ENCODE results near the gene CHD5. TPM values are rescaled to one million over a fixed set of nuclear protein-coding genes. Genes with fewer than 3 reads are reported as not detected.

CHD5 gene
- polyA plus RNA-seq, 1 donor (not counting 4 experiments of a cell fraction or from before 2014, with no cell fraction given), result 0.07 TPM

DNA sequence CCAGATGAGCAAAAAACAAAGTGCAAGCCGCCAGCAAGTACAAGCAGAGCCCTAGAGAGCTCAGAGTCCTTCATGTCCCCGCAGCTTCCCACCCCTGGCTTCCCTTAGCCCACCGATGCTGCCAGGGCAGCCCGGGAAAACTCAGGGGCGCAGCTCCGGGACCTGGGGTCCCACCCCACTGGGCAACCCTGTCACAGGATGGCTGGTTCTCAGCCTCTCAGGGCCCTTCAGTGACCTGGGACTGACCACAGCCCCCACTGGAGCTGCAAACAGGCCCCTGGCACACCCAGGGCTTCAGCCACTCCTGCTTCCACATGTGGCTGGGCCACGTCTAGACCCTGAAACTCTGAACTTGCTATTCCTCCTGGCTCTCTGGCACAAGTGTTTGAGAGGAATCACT lies 49.5 kb downstream of the CHD5 start:
- Histone ChIP-seq H3K27me3 (ENCODE audit: control insufficient read depth, extremely low read depth, insufficient read depth, low read length) (peaks cover 18% of the 10 kb centered on the region), H3K79me2 (ENCODE audit: control insufficient read depth, insufficient read depth, low read length) (no peaks in the 10 kb centered on the region), H3K9ac (ENCODE audit: control insufficient read depth, extremely low read depth, insufficient read depth, low read length) (no peak overlapping the region), H3K4me1 (ENCODE audit: control insufficient read depth, extremely low read depth, insufficient read depth, low read length) (no peaks in the 10 kb centered on the region), H3K9me1 (ENCODE audit: control insufficient read depth, extremely low read depth, insufficient read depth, low read length) (no peaks in the 10 kb centered on the region), H4K20me1 (ENCODE audit: control insufficient read depth, extremely low read depth, insufficient read depth, low read length) (no peaks in the 10 kb centered on the region), H3K36me3 (ENCODE audit: control insufficient read depth in 2 of 2, extremely low read depth in 1 of 2, insufficient read depth in 2 of 2, low read length in 2 of 2) (no peaks in the 10 kb centered on the region), H3K4me3 (ENCODE audit: control insufficient read depth in 2 of 3, extremely low read depth in 1 of 3, insufficient read depth in 2 of 3, low read depth in 1 of 3, low read length in 3 of 3) (no peak overlapping the region), H2AFZ (ENCODE audit: control insufficient read depth, low read length) (no peak overlapping the region), H3K27ac (ENCODE audit: control insufficient read depth, insufficient read depth, low read length) (no peak overlapping the region), H3K9me3 (ENCODE audit: control insufficient read depth, low read depth, low read length) (no peaks in the 10 kb centered on the region), H3K4me2 (ENCODE audit: control insufficient read depth, extremely low read depth, insufficient read depth, low read depth, low read length) (no peak overlapping the region)
- dilution Hi-C loops (cut with MboI; ENCODE audit: extremely low pct_ligation_motif_present, low sequenced_read_pairs), result no loop called here
- FAIRE-seq, result no peak
- TF ChIP-seq, protein P1, sequence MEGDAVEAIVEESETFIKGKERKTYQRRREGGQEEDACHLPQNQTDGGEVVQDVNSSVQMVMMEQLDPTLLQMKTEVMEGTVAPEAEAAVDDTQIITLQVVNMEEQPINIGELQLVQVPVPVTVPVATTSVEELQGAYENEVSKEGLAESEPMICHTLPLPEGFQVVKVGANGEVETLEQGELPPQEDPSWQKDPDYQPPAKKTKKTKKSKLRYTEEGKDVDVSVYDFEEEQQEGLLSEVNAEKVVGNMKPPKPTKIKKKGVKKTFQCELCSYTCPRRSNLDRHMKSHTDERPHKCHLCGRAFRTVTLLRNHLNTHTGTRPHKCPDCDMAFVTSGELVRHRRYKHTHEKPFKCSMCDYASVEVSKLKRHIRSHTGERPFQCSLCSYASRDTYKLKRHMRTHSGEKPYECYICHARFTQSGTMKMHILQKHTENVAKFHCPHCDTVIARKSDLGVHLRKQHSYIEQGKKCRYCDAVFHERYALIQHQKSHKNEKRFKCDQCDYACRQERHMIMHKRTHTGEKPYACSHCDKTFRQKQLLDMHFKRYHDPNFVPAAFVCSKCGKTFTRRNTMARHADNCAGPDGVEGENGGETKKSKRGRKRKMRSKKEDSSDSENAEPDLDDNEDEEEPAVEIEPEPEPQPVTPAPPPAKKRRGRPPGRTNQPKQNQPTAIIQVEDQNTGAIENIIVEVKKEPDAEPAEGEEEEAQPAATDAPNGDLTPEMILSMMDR (optimal IDR thresholded peaks at IDR 0.05 in 1 of 3, IDR thresholded peaks at IDR 0.05 in 1 of 3, conservative IDR thresholded peaks at IDR 0.05 in 1 of 3; ENCODE audit: extremely low read depth in 1 of 3, insufficient read depth in 2 of 3, low read length in 3 of 3), result no peak
- no peak for TF ChIP-seq EZH2 (IDR thresholded peaks at IDR 0.05; ENCODE audit: low read length)
- no peak for DNase-seq (ENCODE audit: low read depth, low spot score)

DNA sequence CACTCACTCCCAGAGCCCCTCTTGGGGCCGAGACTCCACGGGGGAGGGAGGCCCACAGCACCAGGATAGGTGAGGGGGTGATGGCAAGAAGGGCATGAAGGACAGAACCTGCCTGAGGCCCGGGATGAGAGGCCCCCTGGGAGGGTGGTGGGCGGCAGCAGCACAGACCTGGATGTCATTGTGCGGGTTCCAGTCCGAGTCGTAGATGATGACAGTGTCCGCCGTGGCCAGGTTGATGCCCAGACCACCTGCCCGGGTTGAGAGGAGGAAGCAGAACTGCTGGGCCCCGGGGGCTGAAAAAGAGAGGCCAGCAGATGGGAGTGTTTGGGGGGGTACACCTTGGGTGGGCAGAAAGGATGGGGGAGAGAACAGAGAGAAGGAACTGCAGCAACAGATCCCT lies 50.1 kb downstream of the CHD5 start:
- FAIRE-seq, result no peak
- no peak overlapping the region for H2AFZ ChIP-seq (ENCODE audit: control insufficient read depth, low read length)
- H3K79me2 ChIP-seq (ENCODE audit: control insufficient read depth, insufficient read depth, low read length), result no peaks in the 10 kb centered on the region

More for the DNA sequence above, 50.1 kb downstream of the CHD5 start:
- no peaks in the 10 kb centered on the region for H3K36me3 ChIP-seq (ENCODE audit: control insufficient read depth in 2 of 2, extremely low read depth in 1 of 2, insufficient read depth in 2 of 2, low read length in 2 of 2)
- peaks cover 23% of the 10 kb centered on the region for H3K27me3 ChIP-seq (ENCODE audit: control insufficient read depth, extremely low read depth, insufficient read depth, low read length)
- no peaks in the 10 kb centered on the region for H4K20me1 ChIP-seq (ENCODE audit: control insufficient read depth, extremely low read depth, insufficient read depth, low read length)
- no peaks in the 10 kb centered on the region for H3K4me1 ChIP-seq (ENCODE audit: control insufficient read depth, extremely low read depth, insufficient read depth, low read length)
- no peak overlapping the region for H3K4me2 ChIP-seq (ENCODE audit: control insufficient read depth, extremely low read depth, insufficient read depth, low read depth, low read length)
- no peak overlapping the region for H3K9ac ChIP-seq (ENCODE audit: control insufficient read depth, extremely low read depth, insufficient read depth, low read length)
- no peaks in the 10 kb centered on the region for H3K9me3 ChIP-seq (ENCODE audit: control insufficient read depth, low read depth, low read length)
- dilution Hi-C loops (cut with MboI; ENCODE audit: extremely low pct_ligation_motif_present, low sequenced_read_pairs), result no loop called here
- TF ChIP-seq, protein P1 (optimal IDR thresholded peaks at IDR 0.05 in 1 of 3, IDR thresholded peaks at IDR 0.05 in 1 of 3, conservative IDR thresholded peaks at IDR 0.05 in 1 of 3; ENCODE audit: extremely low read depth in 1 of 3, insufficient read depth in 2 of 3, low read length in 3 of 3), result no peak
- no peak for TF ChIP-seq EZH2 (IDR thresholded peaks at IDR 0.05; ENCODE audit: low read length)
- no peak overlapping the region for H3K27ac ChIP-seq (ENCODE audit: control insufficient read depth, insufficient read depth, low read length)
- H3K4me3 ChIP-seq (ENCODE audit: control insufficient read depth in 2 of 3, extremely low read depth in 1 of 3, insufficient read depth in 2 of 3, low read depth in 1 of 3, low read length in 3 of 3), result no peak overlapping the region
- no peaks in the 10 kb centered on the region for H3K9me1 ChIP-seq (ENCODE audit: control insufficient read depth, extremely low read depth, insufficient read depth, low read length)
- no peak for DNase-seq (ENCODE audit: low read depth, low spot score)

All from keratinocyte (primary cell).